ENCODE measurements around the gene ARID1B. TPM values are rescaled to one million over a fixed set of nuclear protein-coding genes. Genes with fewer than 3 reads are reported as not detected.

Gene ARID1B
- total and polyA plus RNA-seq, 7 donors = 8.1 to 61.1 (median 53.1) TPM

DNA sequence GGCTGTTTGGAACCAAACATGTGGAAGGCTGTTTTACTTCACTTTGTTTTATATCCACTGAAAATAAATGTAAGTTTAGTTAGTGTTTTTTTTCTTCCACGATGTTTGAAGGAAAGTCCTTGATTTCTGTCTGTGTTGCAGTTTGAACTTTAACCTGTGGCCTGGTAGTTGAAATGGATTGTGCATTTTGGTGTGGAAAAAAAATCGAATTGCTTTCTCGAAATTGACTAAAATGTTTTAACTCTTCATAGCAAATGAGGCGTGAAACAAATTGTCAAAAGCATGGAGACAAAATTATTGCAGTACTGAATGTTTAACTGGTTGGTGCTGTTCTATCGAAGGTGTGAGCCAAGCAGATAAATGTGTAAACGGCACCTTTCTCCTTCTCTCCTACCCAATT is 24.5 kb downstream of the ARID1B start:
- 34 to 45% (median 36%) methylated on average over 6 of the region's 6 CpGs for WGBS, 3 donors
- no peak overlapping the region for H3K4me3 ChIP-seq
- no peaks in the 10 kb centered on the region for H3K36me3 ChIP-seq (ENCODE audit: insufficient read depth in 1 of 2, low read depth in 1 of 2)
- TF ChIP-seq, protein P1, sequence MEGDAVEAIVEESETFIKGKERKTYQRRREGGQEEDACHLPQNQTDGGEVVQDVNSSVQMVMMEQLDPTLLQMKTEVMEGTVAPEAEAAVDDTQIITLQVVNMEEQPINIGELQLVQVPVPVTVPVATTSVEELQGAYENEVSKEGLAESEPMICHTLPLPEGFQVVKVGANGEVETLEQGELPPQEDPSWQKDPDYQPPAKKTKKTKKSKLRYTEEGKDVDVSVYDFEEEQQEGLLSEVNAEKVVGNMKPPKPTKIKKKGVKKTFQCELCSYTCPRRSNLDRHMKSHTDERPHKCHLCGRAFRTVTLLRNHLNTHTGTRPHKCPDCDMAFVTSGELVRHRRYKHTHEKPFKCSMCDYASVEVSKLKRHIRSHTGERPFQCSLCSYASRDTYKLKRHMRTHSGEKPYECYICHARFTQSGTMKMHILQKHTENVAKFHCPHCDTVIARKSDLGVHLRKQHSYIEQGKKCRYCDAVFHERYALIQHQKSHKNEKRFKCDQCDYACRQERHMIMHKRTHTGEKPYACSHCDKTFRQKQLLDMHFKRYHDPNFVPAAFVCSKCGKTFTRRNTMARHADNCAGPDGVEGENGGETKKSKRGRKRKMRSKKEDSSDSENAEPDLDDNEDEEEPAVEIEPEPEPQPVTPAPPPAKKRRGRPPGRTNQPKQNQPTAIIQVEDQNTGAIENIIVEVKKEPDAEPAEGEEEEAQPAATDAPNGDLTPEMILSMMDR (IDR thresholded peaks at IDR 0.05) = no peak
- DNase-seq (no peak), ATAC-seq (no peak)
- H3K9me3 ChIP-seq = no peaks in the 10 kb centered on the region
- H3K27ac ChIP-seq = no peak overlapping the region
- H3K4me1 ChIP-seq = peaks cover 27% of the 10 kb centered on the region
- intact Hi-C loops (cut with DNase I) = loop anchor here in 1 of 2 donors (10.0 kb wide), 1 partner anchor 143 kb away; no protein-coding TSS in a partner anchor
- no peaks in the 10 kb centered on the region for H3K27me3 ChIP-seq (ENCODE audit: insufficient read depth in 3 of 3, low read length in 2 of 3)

DNA sequence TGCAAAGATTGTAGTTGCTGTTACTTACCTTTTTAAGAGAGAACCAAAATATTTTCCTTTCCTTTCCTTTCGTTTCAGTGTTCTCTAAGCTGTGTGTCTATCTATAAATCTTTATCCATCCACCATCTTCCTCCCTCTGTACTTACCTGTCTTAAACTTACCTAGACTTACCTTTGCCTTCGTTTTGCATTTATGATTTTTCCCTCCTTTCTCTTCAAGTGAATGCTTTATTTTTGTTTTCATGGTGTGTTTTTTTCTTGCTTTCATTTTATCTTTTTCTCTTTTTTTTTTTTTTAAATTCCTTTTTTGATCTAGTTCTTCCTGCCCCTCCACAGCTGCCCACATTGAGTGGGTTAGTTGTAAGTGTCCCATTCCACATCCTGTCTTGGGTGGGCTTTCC is 26.2 kb downstream of the ARID1B start:
- Histone ChIP-seq H3K9me3 (no peaks in the 10 kb centered on the region), H3K27ac (no peak overlapping the region), H3K36me3 (ENCODE audit: insufficient read depth in 1 of 2, low read depth in 1 of 2) (no peaks in the 10 kb centered on the region), H3K4me3 (no peak overlapping the region), H3K27me3 (ENCODE audit: insufficient read depth in 3 of 3, low read length in 2 of 3) (no peaks in the 10 kb centered on the region), H3K4me1 (peaks cover 31% of the 10 kb centered on the region)
- ATAC-seq (no peak), DNase-seq (no peak)
- intact Hi-C loops (cut with DNase I) = loop anchor here in 1 of 2 donors (10.0 kb wide), 1 partner anchor 141 kb away; no protein-coding TSS in a partner anchor
- WGBS, 3 donors = 72 to 80% (median 76%) methylated on average over 2 of the region's 2 CpGs
- TF ChIP-seq, protein P1 (IDR thresholded peaks at IDR 0.05) = no peak

DNA sequence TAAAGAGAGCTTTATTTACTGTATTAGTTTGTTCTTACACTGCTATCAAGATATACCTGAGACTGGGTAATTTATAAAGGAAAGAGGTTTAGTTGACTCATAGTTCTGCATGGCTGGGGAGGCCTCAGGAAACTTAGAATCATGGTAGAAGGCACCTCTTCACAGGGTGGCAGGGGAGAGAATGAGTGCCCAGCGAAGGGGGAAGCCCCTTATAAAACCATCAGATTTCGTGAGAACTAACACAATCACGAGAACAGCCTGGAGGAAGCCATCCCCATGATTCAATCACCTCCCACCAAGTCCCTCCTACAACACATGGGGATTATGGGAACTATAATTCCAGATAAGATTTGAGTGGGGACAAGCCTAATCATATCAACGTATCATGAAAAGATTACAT is 27.2 kb downstream of the ARID1B start:
- H3K9me3 ChIP-seq = no peaks in the 10 kb centered on the region
- intact Hi-C loops (cut with DNase I) = loop anchor here in 1 of 2 donors (10.0 kb wide), 1 partner anchor 140 kb away; no protein-coding TSS in a partner anchor
- DNase-seq (no peak), ATAC-seq (no peak)
- no peak overlapping the region for H3K27ac ChIP-seq
- TF ChIP-seq, protein P1 (IDR thresholded peaks at IDR 0.05) = no peak
- peaks cover 33% of the 10 kb centered on the region for H3K4me1 ChIP-seq
- H3K4me3 ChIP-seq = no peak overlapping the region
- 94 to 100% (median 96%) methylated on average over 4 of the region's 4 CpGs for WGBS, 3 donors
- no peaks in the 10 kb centered on the region for H3K36me3 ChIP-seq (ENCODE audit: insufficient read depth in 1 of 2, low read depth in 1 of 2)
- no peaks in the 10 kb centered on the region for H3K27me3 ChIP-seq (ENCODE audit: insufficient read depth in 3 of 3, low read length in 2 of 3)

DNA sequence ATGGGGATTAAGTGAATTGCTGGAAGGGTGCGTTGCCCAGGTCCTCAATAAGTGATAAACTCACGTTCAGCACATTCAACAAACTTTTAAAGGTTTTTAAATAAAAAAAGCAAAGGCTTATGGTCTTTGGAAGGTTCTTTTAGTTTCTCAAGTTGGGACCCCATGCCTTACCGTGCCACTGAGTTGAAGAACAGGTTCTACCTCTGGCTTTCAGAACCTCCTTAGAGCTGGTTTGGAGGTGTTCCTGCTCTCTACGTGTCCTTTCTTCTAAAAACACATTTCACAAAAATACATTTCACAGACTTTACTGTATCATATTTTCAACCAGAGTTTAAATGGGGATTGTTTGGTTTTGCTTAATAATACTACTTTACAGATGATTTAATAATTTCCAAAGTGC is 29.0 kb downstream of the ARID1B start:
- 87 to 94% (median 90%) methylated on average over 4 of the region's 4 CpGs for WGBS, 3 donors
- H3K27me3 ChIP-seq (ENCODE audit: insufficient read depth in 3 of 3, low read length in 2 of 3) = no peaks in the 10 kb centered on the region
- intact Hi-C loops (cut with DNase I) = loop anchor here in 1 of 2 donors (10.0 kb wide), 1 partner anchor 139 kb away; no protein-coding TSS in a partner anchor

More for the DNA sequence above, 29.0 kb downstream of the ARID1B start:
- Histone ChIP-seq H3K4me1 (peaks cover 39% of the 10 kb centered on the region), H3K9me3 (no peaks in the 10 kb centered on the region), H3K36me3 (ENCODE audit: insufficient read depth in 1 of 2, low read depth in 1 of 2) (no peaks in the 10 kb centered on the region), H3K27ac (no peak overlapping the region), H3K4me3 (no peak overlapping the region)
- DNase-seq = no peak
- no peak for ATAC-seq
- TF ChIP-seq, protein P1 (IDR thresholded peaks at IDR 0.05) = no peak
